Dermis microvascular lymphatic vessel endothelial cell (primary cell): ENCODE measurements around the gene ADAM23. TPM values are rescaled to one million over a fixed set of nuclear protein-coding genes. Genes with fewer than 3 reads are reported as not detected.
"Not testable (repeated sequence)": the region's sequence is repeated elsewhere in the genome, so short reads cannot be mapped to it uniquely, and the experiment has no call there.

Source experiments
- DNase-seq, 2 donors: peaks; one replicate each; pipeline versions ENCODE4 v3.0.0 to v3.0.0-alpha.2; 2010; ENCODE audit warnings: low read depth in 2 of 2
- total RNA-seq: library from RNA; depleted of rRNA; stranded (reverse); fragments of >200 nt; gene quantifications from 2 replicates; pipeline ENCODE4 v1.2.1, GENCODE V29; 2014

Gene ADAM23
- total RNA-seq: 0.77 and 1.0 TPM in 2 replicates

- DNase-seq: peak in 1 of 2 donors; percentile 55
These were observed at the start of gene ADAM23 for GRCh38 chr2:206442833-206443734. ADAM23 (plus strand) TSS chr2:206443532; CDS start chr2:206443867, 335 bp downstream.

- DNase-seq: no peak
These were observed 47.1 kb upstream of the ADAM23 start for GRCh38 chr2:206396211-206396610.

- DNase-seq: not testable (repeated sequence)
These were observed 40.3 kb upstream of the ADAM23 start for GRCh38 chr2:206402956-206403569.

GRCh38 chr2:206408323-206409320 lies 34.7 kb upstream of the ADAM23 start:
- DNase-seq: no peak

GRCh38 chr2:206410714-206411113 lies 32.6 kb upstream of the ADAM23 start:
- DNase-seq: no peak

- DNase-seq: no peak
These were observed 27.6 kb upstream of the ADAM23 start for GRCh38 chr2:206415618-206416243.

- no peak for DNase-seq
These were observed 24.4 kb upstream of the ADAM23 start for GRCh38 chr2:206418968-206419367.

GRCh38 chr2:206420721-206421120 lies 22.6 kb upstream of the ADAM23 start:
- DNase-seq: no peak

GRCh38 chr2:206422493-206422892 lies 20.8 kb upstream of the ADAM23 start:
- DNase-seq: peak in 1 of 2 donors; percentile 71

- DNase-seq: peak in 1 of 2 donors; percentile 47
These were observed 20.2 kb upstream of the ADAM23 start for GRCh38 chr2:206423147-206423546.

GRCh38 chr2:206424134-206424533 lies 19.2 kb upstream of the ADAM23 start:
- DNase-seq: peak in 1 of 2 donors; percentile 57

GRCh38 chr2:206428783-206429182 lies 14.5 kb upstream of the ADAM23 start:
- DNase-seq: no peak

GRCh38 chr2:206430452-206430851 lies 12.9 kb upstream of the ADAM23 start:
- no peak for DNase-seq

- DNase-seq: no peak
These were observed 11.9 kb upstream of the ADAM23 start for GRCh38 chr2:206431439-206431838.

GRCh38 chr2:206432193-206433082 lies 10.9 kb upstream of the ADAM23 start:
- no peak for DNase-seq

GRCh38 chr2:206433190-206433589 lies 10.1 kb upstream of the ADAM23 start:
- DNase-seq: no peak

- DNase-seq: no peak
These were observed 9.6 kb upstream of the ADAM23 start for GRCh38 chr2:206433686-206434085.

- DNase-seq: peak; percentile 34 to 84
These were observed 7.6 kb upstream of the ADAM23 start for GRCh38 chr2:206435742-206436141.

GRCh38 chr2:206438196-206438724 lies 5.1 kb upstream of the ADAM23 start:
- no peak for DNase-seq

- no peak for DNase-seq
These were observed 879 bp upstream of the ADAM23 start for GRCh38 chr2:206442474-206442832.
